Measurements from ENCODE around the gene RASSF8.
A peak's percentile ranks its signal among the peaks of the same experiment; 100 is the strongest.

Gene RASSF8

GRCh38 chr12:25950329-25951115, 8.0 kb upstream of the RASSF8 start:
- Histone ChIP-seq H3K9me3 (ENCODE audit: insufficient read depth, low read length) (no peaks in the 10 kb centered on the region), H3K27ac (ENCODE audit: low read length) (no peak overlapping the region)

GRCh38 chr12:25957793-25958427, 572 bp upstream of the RASSF8 start:
- Histone ChIP-seq H2AFZ (ENCODE audit: low read depth, low read length) (peak overlapping the region; percentile 69), H3K79me2 (ENCODE audit: low read length) (peaks cover 4% of the 10 kb centered on the region; the same call in 1 of the 2 replicates), H3K4me2 (ENCODE audit: low read length) (peak overlapping the region; percentile 77)

More at GRCh38 chr12:25950329-25951115, 8.0 kb upstream of the RASSF8 start:
- Histone ChIP-seq H3K9ac (ENCODE audit: low read length) (no peak overlapping the region), H2AFZ (ENCODE audit: low read depth, low read length) (no peak overlapping the region), H3K27me3 (ENCODE audit: low read depth, low read length) (no peaks in the 10 kb centered on the region), H4K20me1 (ENCODE audit: insufficient read depth, low read length) (no peaks in the 10 kb centered on the region), H3K4me1 (ENCODE audit: low read length) (no peaks in the 10 kb centered on the region), H3K79me2 (ENCODE audit: low read length) (no peaks in the 10 kb centered on the region), H3K36me3 (replicated peaks; ENCODE audit: low read depth, low read length) (no peaks in the 10 kb centered on the region), H3K4me2 (ENCODE audit: low read length) (no peak overlapping the region), H3K4me3 (ENCODE audit: low read length) (no peak overlapping the region)
- no peak for TF ChIP-seq CTCF (IDR thresholded peaks at IDR 0.05; ENCODE audit: low read depth, low read length)
- no peak for TF ChIP-seq EZH2phosphoT487 (IDR thresholded peaks at IDR 0.05; ENCODE audit: low read depth)

DNA sequence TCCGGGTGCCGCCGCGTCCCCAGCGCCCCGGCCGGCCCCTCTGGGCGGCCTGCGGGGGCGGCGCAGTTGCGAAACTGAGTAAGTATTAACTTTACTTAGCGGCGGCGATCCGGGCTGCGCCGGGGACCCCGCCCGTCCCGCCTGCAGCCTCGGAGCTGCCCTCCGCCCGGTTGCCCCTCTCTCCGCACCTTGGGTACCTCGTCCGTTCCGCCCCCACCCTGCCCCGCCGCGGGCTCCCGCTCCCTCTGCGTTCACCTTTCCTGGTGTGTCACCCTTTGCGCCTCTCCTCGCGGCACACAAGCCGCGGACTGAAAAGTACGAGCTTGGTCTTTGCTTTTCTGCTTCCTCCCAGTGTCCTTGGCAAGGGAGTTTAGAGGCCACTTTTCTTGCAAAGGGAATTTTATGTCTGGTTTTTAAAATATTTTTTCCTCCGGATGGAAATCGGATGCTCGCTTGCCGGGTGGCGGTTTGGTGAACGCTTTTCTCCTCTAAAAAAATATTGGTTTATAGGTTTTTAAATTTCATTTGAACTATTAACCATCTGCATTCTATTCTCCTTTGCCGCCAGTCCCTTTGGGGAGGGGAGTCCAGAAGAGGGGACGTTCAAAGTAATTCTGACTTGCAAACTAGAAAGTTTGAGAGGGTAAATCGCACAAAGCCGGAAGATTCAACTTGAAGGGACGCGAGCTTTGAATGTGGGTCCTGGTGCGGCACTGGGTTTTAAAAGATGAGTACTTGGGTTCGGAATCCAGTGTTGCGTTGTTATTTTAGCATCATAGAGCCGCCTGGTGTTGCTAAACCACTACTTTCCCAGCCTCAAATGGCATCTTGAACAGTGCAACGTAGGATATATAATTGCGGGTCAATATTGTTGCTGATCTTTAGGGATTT, 834 bp downstream of the RASSF8 start:
- peak overlapping the region; percentile 70 for H3K9ac ChIP-seq (ENCODE audit: low read length)
- H2AFZ ChIP-seq (ENCODE audit: low read depth, low read length), result peak overlapping the region; percentile 57
- H4K20me1 ChIP-seq (ENCODE audit: insufficient read depth, low read length), result peaks cover 4% of the 10 kb centered on the region; the same call in 1 of the 2 replicates
- H3K27ac ChIP-seq (ENCODE audit: low read length), result peak overlapping the region; percentile 22; the same call in 1 of the 2 replicates
- H3K4me2 ChIP-seq (ENCODE audit: low read length), result peak overlapping the region; percentile 83
- peaks cover 14% of the 10 kb centered on the region for H3K4me1 ChIP-seq (ENCODE audit: low read length)
- H3K9me3 ChIP-seq (ENCODE audit: insufficient read depth, low read length), result no peaks in the 10 kb centered on the region
- peaks cover 7% of the 10 kb centered on the region; the same call in 1 of the 2 replicates for H3K79me2 ChIP-seq (ENCODE audit: low read length)
- TF ChIP-seq CTCF (IDR thresholded peaks at IDR 0.05; ENCODE audit: low read depth, low read length), result no peak
- H3K4me3 ChIP-seq (ENCODE audit: low read length), result peak overlapping the region; percentile 82
- 0 out of 2 replicates have a peak, but pooled peaks cover 2% of the 10 kb centered on the region for H3K27me3 ChIP-seq (ENCODE audit: low read depth, low read length)
- H3K36me3 ChIP-seq (replicated peaks; ENCODE audit: low read depth, low read length), result no peaks in the 10 kb centered on the region

More at GRCh38 chr12:25957793-25958427, 572 bp upstream of the RASSF8 start:
- Histone ChIP-seq H3K4me3 (ENCODE audit: low read length) (peak overlapping the region; percentile 76), H3K4me1 (ENCODE audit: low read length) (peaks cover 14% of the 10 kb centered on the region), H3K9me3 (ENCODE audit: insufficient read depth, low read length) (no peaks in the 10 kb centered on the region), H3K9ac (ENCODE audit: low read length) (peak overlapping the region; percentile 75), H3K27me3 (ENCODE audit: low read depth, low read length) (0 out of 2 replicates have a peak, but pooled peaks cover 2% of the 10 kb centered on the region), H3K36me3 (replicated peaks; ENCODE audit: low read depth, low read length) (no peaks in the 10 kb centered on the region), H3K27ac (ENCODE audit: low read length) (no peak overlapping the region), H4K20me1 (ENCODE audit: insufficient read depth, low read length) (peaks cover 4% of the 10 kb centered on the region; the same call in 1 of the 2 replicates)
- TF ChIP-seq CTCF (IDR thresholded peaks at IDR 0.05; ENCODE audit: low read depth, low read length), result no peak
- no peak for TF ChIP-seq EZH2phosphoT487 (IDR thresholded peaks at IDR 0.05; ENCODE audit: low read depth)
